AG09309 (cell line): ENCODE measurements around the gene PTPN4.

ENCODE experiments used
- DNase-seq: peaks from one replicate; pipeline ENCODE4 v3.0.0-alpha.2; 2010; ENCODE audit warnings: low read depth
- H3K4me3 ChIP-seq: 2 replicates; pipeline ENCODE4 v1.5.1; 2011; ENCODE audit warnings: mild to moderate bottlenecking, low read depth, low read length, moderate library complexity; ENCODE audit not compliant: control insufficient read depth
- TF ChIP-seq, protein P1 (sequence below): IDR thresholded peaks from 2 replicates; pipeline ENCODE4 v1.5.1; 2011; ENCODE audit warnings: mild to moderate bottlenecking, low read depth, low read length, inconsistent platforms; ENCODE audit not compliant: insufficient read depth, control insufficient read depth; ENCODE audit errors: missing control alignments

Gene PTPN4

DNA sequence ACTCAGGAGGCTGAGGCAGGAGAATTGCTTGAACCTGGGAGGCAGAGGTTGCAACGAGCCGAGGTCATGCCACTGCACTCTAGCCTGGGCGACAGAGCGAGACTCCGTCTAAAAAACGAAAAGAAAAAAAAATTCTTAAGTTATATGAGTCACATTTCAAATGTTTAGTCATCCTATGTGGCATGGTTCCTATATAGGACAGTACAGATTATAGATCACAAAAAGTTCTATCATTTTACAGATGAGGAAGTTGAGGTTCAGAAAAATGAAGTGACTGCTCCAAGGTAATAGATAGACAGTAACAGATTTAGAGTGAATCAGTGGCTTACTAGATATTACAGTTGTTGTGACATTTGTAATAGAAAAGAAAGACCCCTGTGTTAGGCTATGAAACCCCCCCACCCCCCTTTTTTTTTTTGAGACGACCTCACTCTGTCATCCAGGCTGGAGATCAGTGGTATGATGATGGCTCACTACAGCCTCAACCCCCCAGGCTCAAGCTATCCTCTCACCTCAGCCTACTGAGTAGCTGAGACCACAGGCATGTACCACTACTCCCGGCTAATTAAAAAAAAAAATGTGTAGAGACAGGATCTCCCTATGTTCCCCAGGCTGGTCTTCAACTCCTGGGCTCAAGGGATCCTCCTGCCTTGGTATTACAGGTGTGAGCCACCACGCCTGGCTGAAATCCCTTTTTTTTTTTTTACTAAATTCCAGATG is 22.7 kb downstream of the PTPN4 start:
- TF ChIP-seq, protein P1, sequence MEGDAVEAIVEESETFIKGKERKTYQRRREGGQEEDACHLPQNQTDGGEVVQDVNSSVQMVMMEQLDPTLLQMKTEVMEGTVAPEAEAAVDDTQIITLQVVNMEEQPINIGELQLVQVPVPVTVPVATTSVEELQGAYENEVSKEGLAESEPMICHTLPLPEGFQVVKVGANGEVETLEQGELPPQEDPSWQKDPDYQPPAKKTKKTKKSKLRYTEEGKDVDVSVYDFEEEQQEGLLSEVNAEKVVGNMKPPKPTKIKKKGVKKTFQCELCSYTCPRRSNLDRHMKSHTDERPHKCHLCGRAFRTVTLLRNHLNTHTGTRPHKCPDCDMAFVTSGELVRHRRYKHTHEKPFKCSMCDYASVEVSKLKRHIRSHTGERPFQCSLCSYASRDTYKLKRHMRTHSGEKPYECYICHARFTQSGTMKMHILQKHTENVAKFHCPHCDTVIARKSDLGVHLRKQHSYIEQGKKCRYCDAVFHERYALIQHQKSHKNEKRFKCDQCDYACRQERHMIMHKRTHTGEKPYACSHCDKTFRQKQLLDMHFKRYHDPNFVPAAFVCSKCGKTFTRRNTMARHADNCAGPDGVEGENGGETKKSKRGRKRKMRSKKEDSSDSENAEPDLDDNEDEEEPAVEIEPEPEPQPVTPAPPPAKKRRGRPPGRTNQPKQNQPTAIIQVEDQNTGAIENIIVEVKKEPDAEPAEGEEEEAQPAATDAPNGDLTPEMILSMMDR: no peak
- no peak for DNase-seq
- no peak overlapping the region for H3K4me3 ChIP-seq

DNA sequence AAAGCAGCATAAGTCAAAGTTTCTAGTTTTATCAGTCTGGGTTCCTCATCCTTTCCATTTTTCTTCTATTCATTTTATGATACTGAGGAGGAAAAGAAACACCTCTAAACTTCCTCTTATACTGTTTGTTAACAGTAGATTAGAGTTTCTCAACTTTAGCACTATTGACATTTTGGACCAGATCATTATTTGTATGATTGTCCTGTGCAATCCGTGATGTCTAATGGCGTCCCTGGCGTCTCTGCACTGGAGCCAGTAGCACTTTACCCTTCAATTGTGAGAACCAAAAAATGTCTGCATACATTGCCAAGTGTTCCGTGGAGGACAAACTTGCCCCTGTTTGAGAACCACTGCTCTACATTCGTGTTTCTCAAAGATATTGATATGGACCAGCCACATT is 25.2 kb downstream of the PTPN4 start:
- TF ChIP-seq, protein P1: no peak
- H3K4me3 ChIP-seq: no peak overlapping the region
- no peak for DNase-seq

DNA sequence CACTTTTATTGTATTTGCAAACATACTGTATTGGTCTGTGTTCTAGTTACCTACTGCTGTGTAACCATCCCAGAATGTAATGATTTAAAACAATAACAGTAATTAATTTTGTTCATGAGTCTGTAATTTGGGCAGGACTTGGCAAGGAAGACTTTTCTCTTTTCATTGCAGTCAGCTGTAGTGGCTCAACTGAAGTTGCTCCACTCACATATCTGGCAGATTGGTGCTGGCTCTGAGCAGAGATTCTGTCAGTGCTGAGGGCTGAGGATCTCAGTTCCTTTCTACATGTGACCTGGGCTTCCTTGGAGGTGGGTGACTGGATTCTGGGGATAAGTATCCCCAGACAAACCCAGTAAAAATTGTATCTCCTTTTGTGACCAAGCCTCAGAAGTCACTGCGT is 26.6 kb downstream of the PTPN4 start:
- TF ChIP-seq, protein P1: no peak
- DNase-seq: no peak
- H3K4me3 ChIP-seq: no peak overlapping the region

DNA sequence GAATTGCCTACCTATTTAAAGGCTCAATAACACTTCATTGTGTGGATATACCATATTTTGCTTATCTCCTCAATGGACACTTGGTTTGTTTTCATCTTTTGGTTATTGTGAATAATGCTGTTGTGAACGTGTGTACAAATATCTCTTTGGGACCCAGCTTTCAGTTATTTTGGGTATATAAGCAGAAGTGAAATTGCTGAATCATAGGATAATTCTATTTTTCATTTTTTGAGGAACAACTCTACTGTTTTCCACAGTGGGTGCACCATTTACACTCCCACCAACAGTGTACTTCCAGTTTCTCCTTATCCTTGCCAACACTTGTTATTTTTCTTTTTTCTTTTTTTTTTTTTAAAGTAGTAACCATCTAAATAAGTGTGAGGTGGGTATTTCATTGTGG is 29.0 kb downstream of the PTPN4 start:
- TF ChIP-seq, protein P1: no peak
- no peak for DNase-seq

DNA sequence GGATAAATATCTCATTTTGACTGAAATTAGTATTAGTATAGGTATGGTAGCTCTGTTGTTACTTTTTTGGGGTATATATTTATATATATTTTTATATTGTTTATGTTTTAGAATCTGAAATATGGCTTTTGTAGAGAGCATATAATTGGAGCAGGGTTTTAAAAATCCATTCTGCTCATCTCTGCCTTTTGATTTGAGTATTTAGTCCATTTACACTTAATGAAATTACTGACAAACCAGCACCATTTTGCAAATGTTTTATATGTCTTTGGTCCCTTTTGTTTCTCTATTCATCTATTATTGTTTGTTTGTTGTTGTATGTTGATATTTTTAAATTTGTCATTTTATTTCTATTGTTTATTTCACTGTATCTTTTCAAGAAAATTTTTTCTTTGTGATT is 30.7 kb downstream of the PTPN4 start:
- H3K4me3 ChIP-seq: no peak overlapping the region
- TF ChIP-seq, protein P1: no peak
- no peak for DNase-seq

More for the DNA sequence above, 29.0 kb downstream of the PTPN4 start:
- H3K4me3 ChIP-seq: no peak overlapping the region

DNA sequence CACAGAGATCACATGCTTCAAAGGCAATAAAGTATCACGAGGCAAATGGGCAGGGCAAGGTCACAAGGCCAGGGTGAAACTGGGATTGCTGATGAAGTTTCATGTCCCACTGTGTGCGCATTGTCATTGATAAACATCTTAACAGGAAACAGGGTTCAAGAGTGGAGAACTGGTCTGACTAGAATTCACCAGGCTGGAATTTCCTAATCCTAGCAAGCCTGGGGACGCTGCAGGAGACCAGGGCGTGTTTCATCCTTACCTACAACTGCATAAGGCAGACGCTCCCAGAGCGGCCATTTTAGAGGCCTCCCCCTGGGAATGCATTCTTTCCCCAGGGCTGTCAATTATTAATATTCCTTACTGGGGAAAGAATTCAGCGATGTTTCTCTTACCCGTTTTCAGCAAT is 33.2 kb downstream of the PTPN4 start:
- TF ChIP-seq, protein P1: no peak
- no peak for DNase-seq
- no peak overlapping the region for H3K4me3 ChIP-seq
